HG02840 (cell line): ENCODE data around the gene IBSP.

ENCODE experiments used
- ATAC-seq: cut with Tn5 transposase; IDR thresholded peaks from one replicate; pipeline ENCODE4 v1.9.1; 2021; ENCODE audit warnings: mild to moderate bottlenecking, moderate library complexity, moderate number of reproducible peaks; ENCODE audit not compliant: unreplicated experiment, low FRiP score

The IBSP gene

GRCh38 chr4:87799301-87800113, at the start of gene IBSP:
Gene IBSP, plus strand, starts transcription at chr4:87799554. Its CDS starts 2,808 bp downstream, at chr4:87802362.
- ATAC-seq: no peak

GRCh38 chr4:87749883-87750282, 49.5 kb upstream of the IBSP start:
- no peak for ATAC-seq

- ATAC-seq: no peak
These were observed 41.1 kb upstream of the IBSP start for GRCh38 chr4:87758270-87758669.

- no peak for ATAC-seq
These were observed 37.0 kb upstream of the IBSP start for GRCh38 chr4:87762311-87762710.

- no peak for ATAC-seq
These were observed 17.8 kb upstream of the IBSP start for GRCh38 chr4:87781569-87781968.

- ATAC-seq: no peak
These were observed 15.6 kb upstream of the IBSP start for GRCh38 chr4:87783781-87784180.

- ATAC-seq: no peak
These were observed 13.4 kb upstream of the IBSP start for GRCh38 chr4:87785731-87786509.

GRCh38 chr4:87802858-87803257, 3.5 kb downstream of the IBSP start:
- no peak for ATAC-seq

- ATAC-seq: no peak
These were observed 4.1 kb downstream of the IBSP start for GRCh38 chr4:87803421-87803820.

GRCh38 chr4:87804871-87805270, 5.5 kb downstream of the IBSP start:
- no peak for ATAC-seq

GRCh38 chr4:87805971-87806370, 6.6 kb downstream of the IBSP start:
- no peak for ATAC-seq

GRCh38 chr4:87806520-87806919, 7.2 kb downstream of the IBSP start:
- ATAC-seq: no peak

- ATAC-seq: no peak
These were observed 8.0 kb downstream of the IBSP start for GRCh38 chr4:87807402-87807801.

GRCh38 chr4:87811977-87812376, 12.6 kb downstream of the IBSP start:
- ATAC-seq: no peak

- ATAC-seq: no peak
These were observed 20.0 kb downstream of the IBSP start for GRCh38 chr4:87819281-87819919.

- no peak for ATAC-seq
These were observed 23.8 kb downstream of the IBSP start for GRCh38 chr4:87823200-87823599.

GRCh38 chr4:87823724-87824123, 24.4 kb downstream of the IBSP start:
- ATAC-seq: no peak

GRCh38 chr4:87824352-87824751, 25.0 kb downstream of the IBSP start:
- no peak for ATAC-seq

- ATAC-seq: no peak
These were observed 33.3 kb downstream of the IBSP start, which contains the start of gene MEPE for GRCh38 chr4:87832669-87833068. Gene MEPE, plus strand, starts transcription at chr4:87832969. Its CDS starts 1,746 bp downstream, at chr4:87834715.

- no peak for ATAC-seq
These were observed 35.0 kb downstream of the IBSP start for GRCh38 chr4:87834401-87834800.

- ATAC-seq: no peak
These were observed 35.8 kb downstream of the IBSP start for GRCh38 chr4:87835197-87835596.
